ENCODE results near the gene PLEKHG5. TPM values are rescaled to one million over a fixed set of nuclear protein-coding genes. Genes with fewer than 3 reads are reported as not detected.

PLEKHG5 gene
- total RNA-seq, 4 donors from 2014 or later, result 72.5 to 170 (median 99.8) TPM

DNA sequence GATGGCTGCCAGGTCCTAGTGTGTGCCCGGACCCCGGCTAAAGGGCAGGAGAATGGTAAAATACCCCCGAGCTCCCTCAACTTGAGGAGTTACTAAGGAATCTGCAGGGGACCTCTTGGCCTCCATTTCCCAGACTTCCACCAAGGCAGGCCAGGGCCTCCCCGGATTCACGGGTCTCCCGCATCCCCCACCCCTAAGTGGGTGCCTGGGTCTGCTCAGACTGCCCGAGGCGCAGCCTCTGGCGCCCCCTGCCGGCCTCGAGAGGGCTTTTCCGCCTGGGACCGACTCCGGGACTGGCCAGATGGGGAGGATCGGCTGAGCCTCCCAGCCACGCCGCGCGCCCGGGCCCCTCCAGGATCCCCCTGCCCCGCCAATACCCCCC, 1.7 kb downstream of the PLEKHG5 start:
- peak overlapping the region; percentile 39 for H3K4me3 ChIP-seq (ENCODE audit: low read depth, poor library complexity, severe bottlenecking)
- TF ChIP-seq, protein P1, sequence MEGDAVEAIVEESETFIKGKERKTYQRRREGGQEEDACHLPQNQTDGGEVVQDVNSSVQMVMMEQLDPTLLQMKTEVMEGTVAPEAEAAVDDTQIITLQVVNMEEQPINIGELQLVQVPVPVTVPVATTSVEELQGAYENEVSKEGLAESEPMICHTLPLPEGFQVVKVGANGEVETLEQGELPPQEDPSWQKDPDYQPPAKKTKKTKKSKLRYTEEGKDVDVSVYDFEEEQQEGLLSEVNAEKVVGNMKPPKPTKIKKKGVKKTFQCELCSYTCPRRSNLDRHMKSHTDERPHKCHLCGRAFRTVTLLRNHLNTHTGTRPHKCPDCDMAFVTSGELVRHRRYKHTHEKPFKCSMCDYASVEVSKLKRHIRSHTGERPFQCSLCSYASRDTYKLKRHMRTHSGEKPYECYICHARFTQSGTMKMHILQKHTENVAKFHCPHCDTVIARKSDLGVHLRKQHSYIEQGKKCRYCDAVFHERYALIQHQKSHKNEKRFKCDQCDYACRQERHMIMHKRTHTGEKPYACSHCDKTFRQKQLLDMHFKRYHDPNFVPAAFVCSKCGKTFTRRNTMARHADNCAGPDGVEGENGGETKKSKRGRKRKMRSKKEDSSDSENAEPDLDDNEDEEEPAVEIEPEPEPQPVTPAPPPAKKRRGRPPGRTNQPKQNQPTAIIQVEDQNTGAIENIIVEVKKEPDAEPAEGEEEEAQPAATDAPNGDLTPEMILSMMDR (IDR thresholded peaks at IDR 0.05), result no peak
- no peak for TF ChIP-seq POLR2A (IDR thresholded peaks at IDR 0.05)
- intact Hi-C loops (cut with DNase I; ENCODE audit: low total_unique reads), result no loop called here
- WGBS, 2 donors, result 8% methylated on average over 20 to 21 of the region's 21 CpGs
- peak; percentile 60 to 94 for DNase-seq (ENCODE audit: low spot score in 2 of 2)

DNA sequence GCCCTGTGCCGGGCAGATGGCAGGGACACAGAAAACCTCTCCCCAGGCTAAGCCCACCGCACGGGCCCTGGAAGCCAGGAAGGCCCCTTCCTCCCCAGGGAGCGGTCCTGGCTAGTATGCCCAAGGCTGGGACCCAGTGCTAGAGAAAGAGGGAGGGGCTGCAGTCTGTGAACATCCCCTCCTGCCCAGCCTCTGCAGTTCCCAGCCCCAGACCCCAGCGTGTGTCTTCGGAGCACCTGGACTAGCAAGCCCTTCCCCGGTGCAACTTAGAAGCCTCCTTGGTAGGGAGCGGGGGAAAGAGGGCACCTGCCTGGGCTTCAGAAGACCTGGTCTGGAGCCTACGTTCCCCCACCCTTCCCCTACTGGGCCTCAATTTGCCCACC, 2.1 kb downstream of the PLEKHG5 start:
- TF ChIP-seq, protein P1 (IDR thresholded peaks at IDR 0.05), result no peak
- TF ChIP-seq POLR2A (IDR thresholded peaks at IDR 0.05), result no peak
- intact Hi-C loops (cut with DNase I; ENCODE audit: low total_unique reads), result no loop called here
- H3K4me3 ChIP-seq (ENCODE audit: low read depth, poor library complexity, severe bottlenecking), result peak overlapping the region; percentile 39
- DNase-seq (ENCODE audit: low spot score in 2 of 2), result no peak
- 47 to 56% methylated on average over 5 to 8 of the region's 9 CpGs for WGBS, 2 donors

DNA sequence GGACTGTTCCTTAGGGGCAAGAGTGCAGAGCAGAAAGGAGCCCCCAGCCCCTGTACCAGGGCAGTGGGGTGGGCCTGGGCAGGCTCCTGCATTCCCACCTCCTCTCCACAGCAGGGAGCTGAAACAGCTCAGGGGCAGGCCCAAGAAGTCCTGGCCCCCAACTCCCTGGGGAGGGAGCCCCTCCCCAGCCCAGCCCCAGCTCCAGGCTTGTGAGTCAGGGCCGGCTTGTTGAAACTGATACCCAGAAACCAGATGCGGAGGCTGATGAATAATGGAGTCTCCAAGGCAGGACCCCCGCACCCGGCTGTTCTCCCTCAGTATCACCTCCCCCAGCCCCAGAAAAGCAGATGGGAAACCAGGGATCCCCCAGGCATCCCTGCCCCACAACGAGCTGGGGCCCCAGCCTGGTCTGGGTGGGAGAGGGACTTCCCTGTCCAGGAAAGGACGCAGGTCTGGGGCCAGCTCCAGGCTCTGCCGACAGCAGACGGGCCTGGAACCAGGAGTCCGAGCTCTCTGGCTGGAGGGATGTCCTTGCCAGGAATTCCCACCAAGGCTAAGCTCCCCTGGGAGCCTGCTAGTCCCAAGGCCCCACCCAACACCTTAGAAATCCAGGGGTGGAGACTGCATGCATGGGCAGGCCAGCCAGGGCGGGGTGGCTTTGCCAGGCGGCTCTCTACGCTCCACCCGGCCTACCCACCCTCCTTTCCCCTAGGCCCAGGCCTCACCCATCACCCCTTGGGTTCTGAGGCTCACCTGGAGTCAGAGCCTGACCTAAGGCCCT, 2.7 kb downstream of the PLEKHG5 start:
- H3K4me3 ChIP-seq (ENCODE audit: low read depth, poor library complexity, severe bottlenecking), result no peak overlapping the region
- TF ChIP-seq, protein P1 (IDR thresholded peaks at IDR 0.05), result no peak
- no peak for TF ChIP-seq POLR2A (IDR thresholded peaks at IDR 0.05)
- 53 to 60% methylated on average over 9 to 10 of the region's 13 CpGs for WGBS, 2 donors
- intact Hi-C loops (cut with DNase I; ENCODE audit: low total_unique reads), result no loop called here
- peak in 1 of 2 donors; percentile 69 for DNase-seq (ENCODE audit: low spot score in 2 of 2)

DNA sequence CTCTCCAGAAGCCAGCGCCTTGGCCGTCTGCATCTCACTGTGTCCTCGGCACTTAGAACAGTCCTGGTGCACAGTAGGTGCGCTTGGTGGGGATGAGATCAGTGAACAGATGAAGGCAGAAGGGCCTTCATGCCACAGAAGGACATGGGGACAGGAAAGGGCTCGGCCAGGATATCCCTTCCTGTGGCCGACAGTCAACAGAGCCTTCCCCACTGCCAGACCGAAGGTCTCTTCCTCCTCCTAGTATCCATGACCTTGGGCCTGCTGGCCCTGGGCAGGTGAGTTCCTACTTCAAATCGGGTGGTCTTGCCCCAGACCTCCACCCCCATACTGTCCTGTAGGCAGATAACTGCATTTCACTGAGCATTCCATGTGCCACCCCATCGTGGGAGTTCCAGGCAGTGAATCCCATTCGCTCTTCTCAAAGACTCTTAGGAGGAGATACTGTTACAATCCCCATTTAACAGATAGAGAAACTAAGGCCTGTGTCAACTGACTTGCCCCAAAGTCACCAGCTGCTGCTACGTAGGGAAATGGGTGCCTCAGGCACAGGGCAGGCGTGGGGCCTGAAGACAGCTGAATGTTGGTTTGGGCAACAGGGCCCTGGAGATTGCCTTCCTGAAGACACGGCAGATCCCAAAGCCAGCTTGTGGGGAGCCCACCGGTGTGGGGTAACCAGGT, 3.5 kb downstream of the PLEKHG5 start:
- intact Hi-C loops (cut with DNase I; ENCODE audit: low total_unique reads), result no loop called here
- no peak for TF ChIP-seq POLR2A (IDR thresholded peaks at IDR 0.05)
- TF ChIP-seq, protein P1 (IDR thresholded peaks at IDR 0.05), result no peak
- no peak overlapping the region for H3K4me3 ChIP-seq (ENCODE audit: low read depth, poor library complexity, severe bottlenecking)
- no peak for DNase-seq (ENCODE audit: low spot score in 2 of 2)
- WGBS, 2 donors, result 81% methylated on average over 14 of the region's 14 CpGs

DNA sequence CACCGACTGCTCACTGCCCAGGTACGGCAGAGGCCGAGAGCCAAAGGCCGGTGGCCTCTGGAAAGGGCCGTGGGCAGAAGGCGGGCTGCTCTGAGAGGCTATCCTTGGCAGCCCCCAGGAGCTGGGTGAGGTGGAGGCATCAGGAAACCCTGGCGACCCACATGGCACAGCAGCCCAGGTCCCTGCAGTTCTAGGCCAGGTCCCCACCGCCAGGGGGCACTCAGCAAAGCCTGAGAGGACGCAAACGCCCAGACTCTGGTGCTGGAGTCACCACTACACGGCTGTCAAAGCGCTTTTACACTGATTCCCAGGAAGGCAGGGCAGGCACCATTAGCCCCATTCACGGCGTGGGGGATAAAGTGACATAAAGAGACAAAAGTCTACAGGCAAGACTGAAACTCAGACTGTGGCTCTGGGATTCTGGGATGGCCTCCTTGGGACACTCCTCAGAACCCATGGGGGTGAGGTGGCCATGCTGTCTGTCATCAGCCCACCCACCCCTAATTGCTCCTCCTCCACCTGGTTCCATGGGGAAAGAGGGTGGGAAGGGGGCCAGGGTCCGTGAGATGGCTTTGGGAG, 4.9 kb downstream of the PLEKHG5 start:
- WGBS, 2 donors, result 1 to 2% methylated on average over 7 to 15 of the region's 15 CpGs
- H3K4me3 ChIP-seq (ENCODE audit: low read depth, poor library complexity, severe bottlenecking), result no peak overlapping the region
- DNase-seq (ENCODE audit: low spot score in 2 of 2), result peak; percentile 73 to 97
- TF ChIP-seq, protein P1 (IDR thresholded peaks at IDR 0.05), result peak in 1 of 3 donors; percentile 62
- no peak for TF ChIP-seq POLR2A (IDR thresholded peaks at IDR 0.05)
- intact Hi-C loops (cut with DNase I; ENCODE audit: low total_unique reads), result no loop called here

Data from lower leg skin (tissue), 4 donors.